ENCODE measurements around the gene ENO4. TPM values are rescaled to one million over a fixed set of nuclear protein-coding genes. Genes with fewer than 3 reads are reported as not detected.

Gene ENO4
- total RNA-seq, 1 donor from 2014 or later, result 0.70 TPM

- Mint-ChIP-seq H3K4me3 (ENCODE audit: unreplicated experiment) (no peak overlapping the region), H3K27me3 (ENCODE audit: unreplicated experiment) (no peaks in the 10 kb centered on the region)
Measured at GRCh38 chr10:116882639-116883038, 33.3 kb downstream of the ENO4 start.

GRCh38 chr10:116886772-116887171, 37.5 kb downstream of the ENO4 start:
- H3K36me3 Mint-ChIP-seq (ENCODE audit: unreplicated experiment), result peaks cover 6% of the 10 kb centered on the region
- no peak overlapping the region for H3K27ac Mint-ChIP-seq (ENCODE audit: unreplicated experiment)
- H3K27me3 Mint-ChIP-seq (ENCODE audit: unreplicated experiment), result no peaks in the 10 kb centered on the region
- H3K4me1 Mint-ChIP-seq (ENCODE audit: unreplicated experiment), result peaks cover 22% of the 10 kb centered on the region
- DNase-seq (ENCODE audit: extremely low spot score, unreplicated experiment), result no peak
- no peaks in the 10 kb centered on the region for H3K9me3 Mint-ChIP-seq (ENCODE audit: unreplicated experiment)
- TF ChIP-seq CTCF (IDR thresholded peaks at IDR 0.05), result no peak
- no peak overlapping the region for H3K4me3 Mint-ChIP-seq (ENCODE audit: unreplicated experiment)

More at GRCh38 chr10:116882639-116883038, 33.3 kb downstream of the ENO4 start:
- Mint-ChIP-seq H3K36me3 (ENCODE audit: unreplicated experiment) (peaks cover 8% of the 10 kb centered on the region), H3K27ac (ENCODE audit: unreplicated experiment) (no peak overlapping the region), H3K4me1 (ENCODE audit: unreplicated experiment) (no peaks in the 10 kb centered on the region), H3K9me3 (ENCODE audit: unreplicated experiment) (no peaks in the 10 kb centered on the region)
- TF ChIP-seq CTCF (IDR thresholded peaks at IDR 0.05), result no peak
- no peak for DNase-seq (ENCODE audit: extremely low spot score, unreplicated experiment)

- Mint-ChIP-seq H3K4me1 (ENCODE audit: unreplicated experiment) (peaks cover 31% of the 10 kb centered on the region), H3K4me3 (ENCODE audit: unreplicated experiment) (no peak overlapping the region), H3K9me3 (ENCODE audit: unreplicated experiment) (no peaks in the 10 kb centered on the region), H3K36me3 (ENCODE audit: unreplicated experiment) (peaks cover 3% of the 10 kb centered on the region), H3K27ac (ENCODE audit: unreplicated experiment) (no peak overlapping the region), H3K27me3 (ENCODE audit: unreplicated experiment) (no peaks in the 10 kb centered on the region)
- no peak for DNase-seq (ENCODE audit: extremely low spot score, unreplicated experiment)
- TF ChIP-seq CTCF (IDR thresholded peaks at IDR 0.05), result no peak
Measured at GRCh38 chr10:116888380-116889055, 39.2 kb downstream of the ENO4 start.

- no peak for DNase-seq (ENCODE audit: extremely low spot score, unreplicated experiment)
- H3K36me3 Mint-ChIP-seq (ENCODE audit: unreplicated experiment), result peaks cover 2% of the 10 kb centered on the region
- H3K4me1 Mint-ChIP-seq (ENCODE audit: unreplicated experiment), result peaks cover 31% of the 10 kb centered on the region
- no peaks in the 10 kb centered on the region for H3K27me3 Mint-ChIP-seq (ENCODE audit: unreplicated experiment)
- no peak overlapping the region for H3K4me3 Mint-ChIP-seq (ENCODE audit: unreplicated experiment)
- H3K9me3 Mint-ChIP-seq (ENCODE audit: unreplicated experiment), result no peaks in the 10 kb centered on the region
- no peak for TF ChIP-seq CTCF (IDR thresholded peaks at IDR 0.05)
- no peak overlapping the region for H3K27ac Mint-ChIP-seq (ENCODE audit: unreplicated experiment)
Measured at GRCh38 chr10:116889066-116889465, 39.8 kb downstream of the ENO4 start.

GRCh38 chr10:116891208-116891607, 41.9 kb downstream of the ENO4 start:
- Mint-ChIP-seq H3K27ac (ENCODE audit: unreplicated experiment) (peak overlapping the region; percentile 66), H3K27me3 (ENCODE audit: unreplicated experiment) (no peaks in the 10 kb centered on the region), H3K9me3 (ENCODE audit: unreplicated experiment) (no peaks in the 10 kb centered on the region), H3K36me3 (ENCODE audit: unreplicated experiment) (no peaks in the 10 kb centered on the region), H3K4me3 (ENCODE audit: unreplicated experiment) (peak overlapping the region; percentile 67), H3K4me1 (ENCODE audit: unreplicated experiment) (peaks cover 31% of the 10 kb centered on the region)
- DNase-seq (ENCODE audit: extremely low spot score, unreplicated experiment), result no peak
- no peak for TF ChIP-seq CTCF (IDR thresholded peaks at IDR 0.05)

Measured in osteocyte (in vitro differentiated cells).